K562 (cell line): ENCODE measurements around the gene PEPD.

Experiments
- ARID2 ChIP-seq: fragments of 450-650 bp; IDR thresholded peaks from 2 replicates; pipeline ENCODE4 v1.6.1; 2017; ENCODE audit warnings: antibody characterized with exemption, mild to moderate bottlenecking
- ETS2 ChIP-seq: IDR thresholded peaks from 2 replicates; pipeline ENCODE4 v1.6.1; 2016; ENCODE audit warnings: borderline replicate concordance, missing genetic modification characterization, mild to moderate bottlenecking, moderate library complexity, missing compliant biosample characterization; ENCODE audit not compliant: poor library complexity, severe bottlenecking
- GATAD2B ChIP-seq: fragments of 450-650 bp; IDR thresholded peaks from 2 replicates; pipeline ENCODE4 v1.6.1; 2017; ENCODE audit warnings: mild to moderate bottlenecking, borderline replicate concordance
- GTF2F1 ChIP-seq: IDR thresholded peaks from 2 replicates; pipeline ENCODE4 v1.6.1; 2011; ENCODE audit warnings: low read depth, low read length, improper control_type of control experiment
- HDAC6 ChIP-seq: IDR thresholded peaks from 2 replicates; pipeline ENCODE4 v1.6.1; 2012; ENCODE audit warnings: low read depth, mild to moderate bottlenecking, control low read depth, inconsistent platforms, low read length, moderate library complexity
- MAX ChIP-seq: sonication (generic); formaldehyde crosslinking; IDR thresholded peaks from 2 replicates; pipeline ENCODE4 v1.9.0; 2022; ENCODE audit warnings: mild to moderate bottlenecking, missing genetic modification reagents
- NKRF ChIP-seq: fragments of 450-650 bp; IDR thresholded peaks from 2 replicates; pipeline ENCODE4 v1.6.1; 2016; ENCODE audit warnings: borderline replicate concordance
- NRF1 ChIP-seq, 2 experiments: fragments of 450-650 bp; IDR thresholded peaks in 1 of 2; conservative IDR thresholded peaks in 1 of 2; 2 replicates each; pipeline ENCODE4 v1.6.1; 2014; ENCODE audit warnings: mild to moderate bottlenecking in 2 of 2
- POLR2A ChIP-seq: fragments of 450-650 bp; conservative IDR thresholded peaks from 2 replicates; pipeline ENCODE4 v1.6.1; 2016
- POLR2AphosphoS5 ChIP-seq: IDR thresholded peaks from 2 replicates; pipeline ENCODE4 v1.6.1; 2011; ENCODE audit warnings: mild to moderate bottlenecking, low read depth, low read length, moderate library complexity; ENCODE audit not compliant: control insufficient read depth, insufficient read depth
- SPI1 ChIP-seq: IDR thresholded peaks from 2 replicates; pipeline ENCODE4 v1.6.1; 2011; ENCODE audit warnings: low read depth, low read length, control low read depth, borderline replicate concordance

GRCh38 chr19:33532859-33533460 is 11.4 kb upstream of the PEPD start:
- TF ChIP-seq ARID2 (no peak), NKRF (no peak), HDAC6 (no peak), POLR2A (no peak), GATAD2B (no peak), MAX (no peak), ETS2 (tag) (no peak), NRF1 (conservative IDR thresholded peaks at IDR 0.05 in 1 of 2, IDR thresholded peaks at IDR 0.05 in 1 of 2) (no peak), GTF2F1 (no peak), POLR2AphosphoS5 (no peak), SPI1 (no peak)
